GM12878 (cell line): ENCODE data around the gene ZFHX2. TPM values are rescaled to one million over a fixed set of nuclear protein-coding genes. Genes with fewer than 3 reads are reported as not detected.

Experiments used
- ATAC-seq: fragments of 200-7000 bp; cut with Tn5 transposase; 3 replicates; pipeline ENCODE4 v1.9.1; 2020; ENCODE audit warnings: mild to moderate bottlenecking, moderate library complexity
- BruUV-seq: library from RNA; stranded (reverse); fragments of 400-500 nt; replicated peaks from 2 replicates; lab custom pipeline; 2021; lab: Mats Ljungman, UMichigan
- CTCF ChIA-PET: fragments of 300-600 bp; sonication (Branson Sonifier 250); formaldehyde crosslinking; extraction: SDS; loops from one replicate; lab custom pipeline; 2021; ENCODE audit warnings: inconsistent platforms; lab: Yijun Ruan, JAX
- POLR2A ChIA-PET: fragments of 350-600 bp; formaldehyde crosslinking; extraction: SDS; loops from one replicate; lab custom pipeline; 2021; ENCODE audit warnings: inconsistent platforms; lab: Charles Lee
- RAD21 ChIA-PET: fragments of 300-600 bp; sonication (Branson Sonifier 250); formaldehyde crosslinking; loops from one replicate; lab custom pipeline; 2023; ENCODE audit warnings: antibody characterized with exemption; ENCODE audit not compliant: unreplicated experiment; lab: Charles Lee
- SMC1A ChIA-PET: fragments of 300-600 bp; sonication (Branson Sonifier 250); formaldehyde crosslinking; loops from one replicate; lab custom pipeline; 2023; ENCODE audit not compliant: unreplicated experiment, uncharacterized antibody; lab: Charles Lee
- DNase-seq: peaks from one replicate; pipeline ENCODE4 v3.0.0-alpha.2; 2011; ENCODE audit warnings: low read depth, low spot score
- FAIRE-seq: peaks from 3 replicates; lab custom pipeline; 2011; peaks lifted over from hg19 to GRCh38; lab: Jason Lieb, UNC
- H2AFZ ChIP-seq: 2 replicates; pipeline ENCODE4 v1.6.0; 2011; ENCODE audit warnings: low read depth, low read length, control low read depth; ENCODE audit not compliant: control insufficient read depth
- H3K27ac ChIP-seq: 2 replicates; pipeline ENCODE4 v1.5.1; 2011; ENCODE audit warnings: control low read depth; ENCODE audit not compliant: control insufficient read depth, insufficient read depth
- H3K27me3 ChIP-seq, 2 experiments: replicated peaks in 1 of 2; 2 replicates each; pipeline versions ENCODE4 v1.6.0 to v1.6.1; 2011; ENCODE audit warnings: low read length in 1 of 2; ENCODE audit not compliant: control insufficient read depth in 2 of 2, insufficient read depth in 2 of 2
- H3K36me3 ChIP-seq, 2 experiments: 2 replicates each; pipeline ENCODE4 v1.5.1; 2011; ENCODE audit warnings: low read length in 1 of 2; ENCODE audit not compliant: control insufficient read depth in 2 of 2, insufficient read depth in 2 of 2
- H3K4me1 ChIP-seq: 2 replicates; pipeline ENCODE4 v1.6.1; 2011; ENCODE audit warnings: mild to moderate bottlenecking, low read length, moderate library complexity, mixed read lengths; ENCODE audit not compliant: control insufficient read depth, insufficient read depth
- H3K4me2 ChIP-seq: 2 replicates; pipeline ENCODE4 v1.6.0; 2011; ENCODE audit warnings: control low read depth; ENCODE audit not compliant: control insufficient read depth, insufficient read depth
- H3K4me3 ChIP-seq: fragments of 200-600 bp; sonication (generic); 2 replicates; pipeline ENCODE4 v1.5.1; 2016
- H3K79me2 ChIP-seq: 2 replicates; pipeline ENCODE4 v1.6.0; 2011; ENCODE audit warnings: low read length; ENCODE audit not compliant: control insufficient read depth, insufficient read depth
- H3K9ac ChIP-seq: 2 replicates; pipeline ENCODE4 v1.8.0; 2011; ENCODE audit warnings: low read length, control low read depth, mixed read lengths; ENCODE audit not compliant: control insufficient read depth, insufficient read depth
- H3K9me3 ChIP-seq: replicated peaks from 3 replicates; pipeline ENCODE4 v1.5.1; 2011; ENCODE audit warnings: mild to moderate bottlenecking, low read length; ENCODE audit not compliant: control insufficient read depth, insufficient read depth
- H4K20me1 ChIP-seq: 2 replicates; pipeline ENCODE4 v1.6.0; 2011; ENCODE audit not compliant: control insufficient read depth, insufficient read depth
- CEBPB ChIP-seq, 2 experiments: fragments of 150-350 bp in 1 of 2; IDR thresholded peaks; 2 replicates each; pipeline ENCODE4 v1.6.1; 2012 to 2014; ENCODE audit warnings: low read depth in 2 of 2, low read length in 2 of 2, borderline replicate concordance in 1 of 2, inconsistent platforms in 1 of 2
- HCFC1 ChIP-seq: fragments of 150-350 bp; IDR thresholded peaks from 2 replicates; pipeline ENCODE4 v1.6.1; 2014; ENCODE audit warnings: low read length
- HDAC6 ChIP-seq: fragments of 200-600 bp; sonication (generic); IDR thresholded peaks from one replicate; pipeline ENCODE4 v1.8.0; 2017; ENCODE audit warnings: antibody characterized with exemption; ENCODE audit not compliant: unreplicated experiment
- IKZF1 ChIP-seq: fragments of 450-650 bp; conservative IDR thresholded peaks from 2 replicates; pipeline ENCODE4 v1.6.1; 2017; ENCODE audit warnings: antibody characterized with exemption, mild to moderate bottlenecking
- NBN ChIP-seq: fragments of 450-650 bp; IDR thresholded peaks from 2 replicates; pipeline ENCODE4 v1.6.1; 2016
- PAX5 ChIP-seq: IDR thresholded peaks from 2 replicates; pipeline ENCODE4 v1.6.1; 2011; ENCODE audit warnings: low read depth, low read length, borderline replicate concordance
- POLR2A ChIP-seq: IDR thresholded peaks from 2 replicates; pipeline ENCODE4 v1.6.1; 2011; ENCODE audit warnings: low read depth, mild to moderate bottlenecking, low read length
- POLR2AphosphoS5 ChIP-seq: IDR thresholded peaks from 2 replicates; pipeline ENCODE4 v1.6.1; 2011; ENCODE audit warnings: mild to moderate bottlenecking, low read length, inconsistent platforms
- RAD51 ChIP-seq: fragments of 450-650 bp; IDR thresholded peaks from 2 replicates; pipeline ENCODE4 v1.6.1; 2016; ENCODE audit warnings: moderate library complexity, mild to moderate bottlenecking, inconsistent platforms
- SMAD5 ChIP-seq: IDR thresholded peaks from 2 replicates; pipeline ENCODE4 v1.6.1; 2016; ENCODE audit warnings: antibody characterized with exemption, low read depth
- ZBTB40 ChIP-seq: fragments of 450-650 bp; IDR thresholded peaks from 2 replicates; pipeline ENCODE4 v1.6.1; 2016; ENCODE audit warnings: mild to moderate bottlenecking, moderate library complexity, borderline replicate concordance
- ZNF622 ChIP-seq: fragments of 450-650 bp; IDR thresholded peaks from 2 replicates; pipeline ENCODE4 v1.6.1; 2017; ENCODE audit warnings: mild to moderate bottlenecking, inconsistent platforms
- ZNF687 ChIP-seq: fragments of 450-650 bp; IDR thresholded peaks from 2 replicates; pipeline ENCODE4 v1.6.1; 2017; ENCODE audit warnings: mild to moderate bottlenecking, moderate library complexity
- WGBS: methylation state at CpG from one replicate; pipeline ENCODE4 v1.1.6; 2016; ENCODE audit warnings: low lambda C conversion rate; ENCODE audit not compliant: insufficient replicate concordance, insufficient coverage; ENCODE audit errors: missing lambda C conversion rate; 5-methylcytosine and 5-hydroxymethylcytosine counted together
- in situ Hi-C: fragments of 300-500 bp; cut with MboI; formaldehyde crosslinking; loops from 9 replicates; pipeline ENCODE4 v1.14.3; 2018; ENCODE audit warnings: mixed read lengths
- intact Hi-C: fragments of 100-400 bp; cut with micrococcal nuclease; formaldehyde crosslinking; loops from one replicate; pipeline ENCODE4 v1.14.2; 2022; ENCODE audit not compliant: unreplicated experiment
- polyA plus RNA-seq, 11 experiments: library from polyadenylated mRNA; depleted of rRNA in 4 of 11; unstranded in 6 of 11; stranded (reverse) in 5 of 11; fragments of >200 nt; fragmentation: Nextera tagmentation in 4 of 11; fragmentation: Illumina TruSeq in 1 of 11; extraction: Ambion mirVana in 4 of 11; extraction: Trizol in 1 of 11; gene quantifications; 1 replicate in 1 of 11; 2 replicates in 10 of 11; pipeline versions ENCODE4 v1.2.1 to v1.2.3, GENCODE V29; 2011 to 2016; ENCODE audit warnings: inconsistent platforms in 2 of 11, missing spikeins in 2 of 11, low read depth in 1 of 11
- total RNA-seq, 4 experiments: library from RNA; depleted of rRNA in 3 of 4; stranded (reverse); fragments of >200 nt in 3 of 4; fragmentation: Illumina TruSeq in 1 of 4; extraction: Trizol in 1 of 4; gene quantifications; 2 replicates each; pipeline versions ENCODE4 v1.2.1 to v1.2.3, GENCODE V29; 2013 to 2021

ZFHX2 gene
- total and polyA plus RNA-seq, 10 of the 15 experiments (the other 5 are each of a cell fraction or from before 2014, with no cell fraction given) = 0.27 to 2.2 (median 0.55) TPM

DNA sequence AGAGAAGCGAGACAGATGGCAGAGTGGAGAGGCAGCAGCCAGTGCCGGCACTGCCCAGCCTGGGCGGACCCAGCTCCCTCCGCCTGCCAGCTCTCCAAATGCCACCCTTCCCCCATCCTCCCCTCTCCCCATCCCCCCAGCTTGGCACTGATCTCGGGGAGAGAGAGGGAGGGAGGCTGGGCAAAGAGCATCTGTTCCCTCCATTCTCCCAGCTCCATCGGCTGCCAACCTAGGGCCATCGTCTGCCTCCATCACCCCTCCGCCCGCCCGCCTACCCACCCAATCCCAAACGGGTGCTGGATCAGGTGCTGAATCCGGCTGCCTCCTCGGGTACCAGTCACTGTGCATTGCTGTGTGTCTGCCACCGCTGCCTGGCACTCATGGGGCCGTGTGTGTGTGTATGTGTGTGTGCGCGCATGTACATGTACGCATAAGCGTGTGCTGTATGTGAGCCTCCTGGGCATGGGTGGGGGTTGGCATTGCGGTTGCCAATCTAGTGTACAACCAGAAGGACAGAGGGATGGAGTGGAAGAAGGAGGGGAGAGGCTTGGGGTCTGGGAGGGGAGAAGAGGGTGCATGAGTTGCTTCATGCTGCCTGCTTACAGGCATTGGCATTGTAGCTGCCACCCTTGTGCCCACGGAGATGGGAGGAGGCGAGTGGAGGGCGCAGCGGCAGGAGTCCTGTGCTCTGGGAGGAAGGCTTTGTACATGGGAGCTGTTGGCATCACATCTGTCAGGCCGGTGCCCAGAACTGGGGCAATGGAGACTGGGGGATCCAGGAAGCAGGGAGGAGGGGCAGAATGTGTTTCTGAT lies 38.4 kb downstream of the ZFHX2 start:
- FAIRE-seq = no peak
- SMC1A ChIA-PET = interaction anchor here (0.6 kb wide), 1 partner anchor 541 kb away, joined by 3 read pairs; no protein-coding TSS in a partner anchor

More for the DNA sequence above, 38.4 kb downstream of the ZFHX2 start:
- no peak overlapping the region for H2AFZ ChIP-seq
- no peaks in the 10 kb centered on the region for H3K9me3 ChIP-seq
- RAD21 ChIA-PET = no interaction called here
- H4K20me1 ChIP-seq = no peaks in the 10 kb centered on the region
- H3K36me3 ChIP-seq = no peaks in the 10 kb centered on the region
- H3K79me2 ChIP-seq = no peaks in the 10 kb centered on the region
- no peak overlapping the region for H3K4me3 ChIP-seq
- WGBS = 77% methylated on average over 19 of the region's 25 CpGs
- no peak overlapping the region for H3K9ac ChIP-seq
- BruUV-seq = no TSS peak
- in situ Hi-C loops = no loop called here
- H3K4me1 ChIP-seq = no peaks in the 10 kb centered on the region
- no peak for TF ChIP-seq POLR2AphosphoS5
- no peak for TF ChIP-seq ZNF622
- no peak for TF ChIP-seq HDAC6
- no peak for TF ChIP-seq CEBPB (IDR thresholded peaks at IDR 0.05; ENCODE audit: borderline replicate concordance in 1 of 2, low read depth in 2 of 2, low read length in 2 of 2)
- no peak for TF ChIP-seq IKZF1
- TF ChIP-seq RAD51 = no peak
- no peak for TF ChIP-seq PAX5
- TF ChIP-seq ZNF687 = no peak
- TF ChIP-seq SMAD5 = no peak
- no peak for TF ChIP-seq NBN
- TF ChIP-seq HCFC1 = no peak
- TF ChIP-seq ZBTB40 = no peak
- no peak for TF ChIP-seq POLR2A
- TF ChIP-seq, all 136 proteins: peak for 0
- DNase-seq (no peak), ATAC-seq (no peak)
- CTCF ChIA-PET = no interaction called here
- H3K27me3 ChIP-seq = no peaks in the 10 kb centered on the region
- no peak overlapping the region for H3K27ac ChIP-seq
- intact Hi-C loops = no loop called here
- H3K4me2 ChIP-seq = no peak overlapping the region
- POLR2A ChIA-PET = no interaction called here
